GM04504 (cell line): ENCODE data around the gene ILRUN.
A peak's percentile ranks its signal among the peaks of the same experiment; 100 is the strongest.
"Not testable (repeated sequence)": the region's sequence is repeated elsewhere in the genome, so short reads cannot be mapped to it uniquely, and the experiment has no call there.

Experiments used
- DNase-seq: peaks from one replicate; pipeline ENCODE4 v3.0.0-alpha.2; 2012; ENCODE audit warnings: low read depth

The ILRUN gene

GRCh38 chr6:34697544-34697836 is 923 bp upstream of the ILRUN start:
- no peak for DNase-seq

- peak; percentile 15 for DNase-seq
Observed at GRCh38 chr6:34696189-34696738, 303 bp downstream of the ILRUN start.

GRCh38 chr6:34695729-34696188 is 808 bp downstream of the ILRUN start:
- no peak for DNase-seq

GRCh38 chr6:34692280-34692679 is 4.3 kb downstream of the ILRUN start:
- no peak for DNase-seq

- DNase-seq = no peak
Observed at GRCh38 chr6:34689742-34690141, 6.8 kb downstream of the ILRUN start.

- no peak for DNase-seq
Observed at GRCh38 chr6:34688956-34689355, 7.6 kb downstream of the ILRUN start.

- no peak for DNase-seq
Observed at GRCh38 chr6:34684919-34685318, 11.6 kb downstream of the ILRUN start.

- DNase-seq = no peak
Observed at GRCh38 chr6:34684364-34684763, 12.2 kb downstream of the ILRUN start.

GRCh38 chr6:34680802-34681515 is 15.6 kb downstream of the ILRUN start:
- DNase-seq = no peak

- DNase-seq = not testable (repeated sequence)
Observed at GRCh38 chr6:34680313-34680712, 16.3 kb downstream of the ILRUN start.

GRCh38 chr6:34679552-34680253 is 16.9 kb downstream of the ILRUN start:
- DNase-seq = no peak

GRCh38 chr6:34676140-34676539 is 20.4 kb downstream of the ILRUN start:
- no peak for DNase-seq

- not testable (repeated sequence) for DNase-seq
Observed at GRCh38 chr6:34674930-34675329, 21.6 kb downstream of the ILRUN start.

GRCh38 chr6:34674268-34674639 is 22.3 kb downstream of the ILRUN start:
- no peak for DNase-seq

GRCh38 chr6:34673064-34673463 is 23.5 kb downstream of the ILRUN start:
- no peak for DNase-seq

GRCh38 chr6:34672657-34673043 is 23.9 kb downstream of the ILRUN start:
- DNase-seq = no peak

- DNase-seq = no peak
Observed at GRCh38 chr6:34671801-34672656, 24.5 kb downstream of the ILRUN start.

- DNase-seq = no peak
Observed at GRCh38 chr6:34671367-34671766, 25.2 kb downstream of the ILRUN start.

- DNase-seq = not testable (repeated sequence)
Observed at GRCh38 chr6:34668799-34669198, 27.8 kb downstream of the ILRUN start.

- DNase-seq = no peak
Observed at GRCh38 chr6:34667481-34668238, 28.9 kb downstream of the ILRUN start.

GRCh38 chr6:34665019-34665418 is 31.5 kb downstream of the ILRUN start:
- DNase-seq = no peak
